Mesenchymal stem cell (in vitro differentiated cells and primary cell): ENCODE results near the gene CRADD.

Source experiments
- DNase-seq: peaks from one replicate; pipeline ENCODE4 v3.0.0-alpha.2; 2013
- H2AFZ ChIP-seq: one replicate; pipeline ENCODE4 v1.6.1; 2013; ENCODE audit warnings: low read depth, mild to moderate bottlenecking, control low read depth, inconsistent platforms, low read length, moderate library complexity
- H2AK5ac ChIP-seq: 2 replicates; pipeline ENCODE4 v1.6.1; 2013; ENCODE audit warnings: low read length, moderate library complexity, mild to moderate bottlenecking, inconsistent platforms; ENCODE audit not compliant: severe bottlenecking
- H2BK120ac ChIP-seq: one replicate; pipeline ENCODE4 v1.6.1; 2013; ENCODE audit warnings: low read depth, mild to moderate bottlenecking, inconsistent platforms, low read length, moderate library complexity
- H2BK12ac ChIP-seq, 2 experiments: one replicate each; pipeline ENCODE4 v1.6.1; 2013; ENCODE audit warnings: inconsistent platforms in 2 of 2, low read length in 2 of 2, mild to moderate bottlenecking in 2 of 2, moderate library complexity in 2 of 2, control low read depth in 1 of 2
- H2BK15ac ChIP-seq: one replicate; pipeline ENCODE4 v1.6.1; 2013; ENCODE audit warnings: mild to moderate bottlenecking, low read depth, inconsistent platforms; ENCODE audit not compliant: poor library complexity, severe bottlenecking
- H2BK5ac ChIP-seq: 2 replicates; pipeline ENCODE4 v1.6.1; 2013; ENCODE audit warnings: low read depth, mild to moderate bottlenecking, low read length, control low read depth, inconsistent platforms; ENCODE audit not compliant: poor library complexity, severe bottlenecking
- H3K14ac ChIP-seq, 2 experiments: one replicate each; pipeline ENCODE4 v1.6.1; 2013; ENCODE audit warnings: inconsistent platforms in 2 of 2, low read length in 2 of 2, control low read depth in 1 of 2, mild to moderate bottlenecking in 1 of 2, moderate library complexity in 1 of 2
- H3K18ac ChIP-seq, 2 experiments: one replicate each; pipeline ENCODE4 v1.6.1; 2013; ENCODE audit warnings: inconsistent platforms in 2 of 2, low read length in 2 of 2, control low read depth in 1 of 2, low read depth in 1 of 2, mild to moderate bottlenecking in 1 of 2
- H3K23ac ChIP-seq, 2 experiments: one replicate each; pipeline ENCODE4 v1.6.1; 2013; ENCODE audit warnings: inconsistent platforms in 2 of 2, low read length in 2 of 2, mild to moderate bottlenecking in 2 of 2, moderate library complexity in 2 of 2, control low read depth in 1 of 2
- H3K27ac ChIP-seq: 2 replicates; pipeline ENCODE4 v1.5.1; 2013; ENCODE audit warnings: mild to moderate bottlenecking, moderate library complexity, low read length, control low read depth, inconsistent platforms; ENCODE audit not compliant: poor library complexity, severe bottlenecking
- H3K27me3 ChIP-seq, 2 experiments: 2 replicates each; pipeline versions ENCODE4 v1.6.1 to v1.7.0; 2013; ENCODE audit warnings: low read length in 2 of 2, mild to moderate bottlenecking in 2 of 2, moderate library complexity in 2 of 2, control low read depth in 1 of 2, inconsistent platforms in 1 of 2; ENCODE audit not compliant: control insufficient read depth in 1 of 2, insufficient read depth in 1 of 2
- H3K36me3 ChIP-seq, 2 experiments: 2 replicates each; pipeline versions ENCODE4 v1.6.1 to v1.7.0; 2013; ENCODE audit warnings: low read length in 2 of 2, control low read depth in 1 of 2, inconsistent platforms in 1 of 2, low read depth in 1 of 2, mild to moderate bottlenecking in 1 of 2; ENCODE audit not compliant: insufficient read depth in 2 of 2, control insufficient read depth in 1 of 2
- H3K4ac ChIP-seq, 2 experiments: one replicate each; pipeline ENCODE4 v1.6.1; 2013; ENCODE audit warnings: inconsistent platforms in 2 of 2, low read length in 2 of 2, mild to moderate bottlenecking in 2 of 2, moderate library complexity in 2 of 2, control low read depth in 1 of 2, low read depth in 1 of 2
- H3K4me1 ChIP-seq: 2 replicates; pipeline ENCODE4 v1.6.1; 2013; ENCODE audit warnings: low read depth, low read length, control low read depth; ENCODE audit not compliant: control insufficient read depth, insufficient read depth
- H3K4me2 ChIP-seq: 2 replicates; pipeline ENCODE4 v1.6.1; 2013; ENCODE audit warnings: low read length, mild to moderate bottlenecking, inconsistent platforms; ENCODE audit not compliant: poor library complexity, severe bottlenecking
- H3K4me3 ChIP-seq, 2 experiments: 2 replicates each; pipeline versions ENCODE4 v1.5.1 to v1.7.0; 2013; ENCODE audit warnings: low read length in 2 of 2, mild to moderate bottlenecking in 2 of 2, control low read depth in 1 of 2, low read depth in 1 of 2; ENCODE audit not compliant: insufficient read depth in 1 of 2
- H3K79me1 ChIP-seq: replicated peaks from 2 replicates; pipeline ENCODE4 v1.6.1; 2013; ENCODE audit warnings: mild to moderate bottlenecking, control low read depth, low read length, inconsistent platforms; ENCODE audit not compliant: poor library complexity, severe bottlenecking
- H3K9ac ChIP-seq: 2 replicates; pipeline ENCODE4 v1.7.0; 2013; ENCODE audit warnings: mild to moderate bottlenecking, low read length, moderate library complexity
- H3K9me3 ChIP-seq: 2 replicates; pipeline ENCODE4 v1.7.0; 2013; ENCODE audit warnings: mild to moderate bottlenecking, low read length; ENCODE audit not compliant: control insufficient read depth
- H4K8ac ChIP-seq: one replicate; pipeline ENCODE4 v1.6.1; 2013; ENCODE audit warnings: inconsistent platforms, mild to moderate bottlenecking, low read length, moderate library complexity
- H4K91ac ChIP-seq: one replicate; pipeline ENCODE4 v1.6.1; 2013; ENCODE audit warnings: mild to moderate bottlenecking, low read length, inconsistent platforms
- WGBS: methylation state at CpG from one replicate; pipeline ENCODE4 v1.1.7; 2013; ENCODE audit warnings: mixed read lengths; 5-methylcytosine and 5-hydroxymethylcytosine counted together

The CRADD gene

DNA sequence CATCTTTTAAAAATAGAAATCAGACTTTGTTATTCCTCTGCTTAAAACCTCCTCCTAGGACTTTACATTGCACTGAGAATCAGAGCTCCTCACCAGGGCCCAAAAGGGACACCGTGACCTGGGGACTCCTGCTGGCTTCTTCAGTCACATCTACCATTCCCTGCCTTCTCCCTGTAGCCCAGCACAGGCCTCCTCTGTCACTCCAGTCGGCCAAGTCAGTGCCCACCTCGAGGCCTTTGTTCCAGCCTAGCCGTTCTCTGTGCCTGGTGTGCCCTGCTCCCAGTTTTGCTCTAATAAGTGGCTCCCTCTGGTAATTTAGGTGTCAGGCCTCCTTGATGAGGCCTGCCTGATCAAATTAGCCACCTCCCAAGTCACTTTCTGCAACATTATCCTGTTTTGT is 27.4 kb downstream of the CRADD start:
- Histone ChIP-seq H2BK15ac (no peak overlapping the region), H2AFZ (no peak overlapping the region), H3K4ac (no peak overlapping the region), H2BK120ac (no peak overlapping the region), H4K91ac (no peak overlapping the region), H2AK5ac (no peak overlapping the region), H3K18ac (no peak overlapping the region), H2BK12ac (no peak overlapping the region), H3K27ac (no peak overlapping the region), H4K8ac (no peak overlapping the region), H2BK5ac (no peak overlapping the region), H3K9ac (no peak overlapping the region), H3K4me2 (no peak overlapping the region), H3K14ac (no peak overlapping the region), H3K9me3 (peaks cover 5% of the 10 kb centered on the region), H3K4me3 (no peak overlapping the region), H3K79me1 (peaks cover 1% of the 10 kb centered on the region), H3K36me3 (no peaks in the 10 kb centered on the region), H3K4me1 (peaks cover 3% of the 10 kb centered on the region), H3K27me3 (no peaks in the 10 kb centered on the region), H3K23ac (no peak overlapping the region)
- DNase-seq = no peak
- WGBS = 93% methylated on average over 4 of the region's 4 CpGs

DNA sequence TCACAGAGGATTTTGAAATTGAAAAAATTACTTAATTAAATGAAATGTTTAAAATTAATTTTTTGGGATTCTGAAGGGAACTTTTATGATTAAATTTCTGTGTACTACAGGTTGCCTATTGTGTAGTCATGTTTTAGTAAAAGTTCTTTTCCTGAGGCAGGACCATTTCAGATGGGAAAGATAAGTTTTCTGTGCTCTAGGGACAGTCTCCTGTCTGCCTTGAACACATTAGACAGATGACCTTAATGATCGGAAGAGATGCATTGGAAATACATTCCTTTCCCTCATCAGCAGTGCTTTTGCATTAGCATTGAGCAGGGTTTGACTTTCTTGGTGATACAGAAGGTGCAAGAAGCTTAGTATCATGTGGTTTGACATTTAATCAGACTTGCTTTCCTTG is 28.1 kb downstream of the CRADD start:
- Histone ChIP-seq H3K4ac (no peak overlapping the region), H2AK5ac (no peak overlapping the region), H3K27ac (no peak overlapping the region), H4K91ac (no peak overlapping the region), H3K9ac (no peak overlapping the region), H3K14ac (no peak overlapping the region), H2BK120ac (no peak overlapping the region), H2BK15ac (no peak overlapping the region), H3K4me2 (no peak overlapping the region), H3K4me1 (peaks cover 3% of the 10 kb centered on the region), H2AFZ (no peak overlapping the region), H3K9me3 (peaks cover 11% of the 10 kb centered on the region), H3K27me3 (no peaks in the 10 kb centered on the region), H3K79me1 (peaks cover 1% of the 10 kb centered on the region), H4K8ac (no peak overlapping the region), H2BK12ac (no peak overlapping the region), H3K4me3 (no peak overlapping the region), H2BK5ac (no peak overlapping the region), H3K36me3 (no peaks in the 10 kb centered on the region), H3K18ac (no peak overlapping the region), H3K23ac (no peak overlapping the region)
- WGBS = 100% methylated on average over 1 of the region's 1 CpG
- DNase-seq = no peak

DNA sequence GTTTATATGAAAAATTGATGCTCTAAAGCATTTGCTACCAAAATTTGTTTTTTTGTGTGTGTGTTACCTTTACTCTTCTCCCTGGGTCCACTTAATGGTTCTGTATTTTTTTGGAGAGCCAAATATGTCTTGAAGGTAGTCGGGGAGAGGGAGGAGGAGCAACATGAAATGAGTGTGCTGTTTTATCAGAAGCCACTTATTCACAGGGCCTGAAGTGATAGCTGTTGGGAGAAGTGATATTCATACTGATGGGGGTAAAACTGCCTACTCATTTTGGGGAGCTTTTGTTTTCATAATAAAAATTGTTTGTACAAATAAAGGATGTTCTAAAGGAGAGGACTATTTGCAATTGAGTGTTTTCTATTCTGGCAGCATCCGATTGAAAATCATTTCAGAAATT is 29.2 kb downstream of the CRADD start:
- H4K91ac ChIP-seq = no peak overlapping the region
- no peak overlapping the region for H2BK120ac ChIP-seq
- no peak for DNase-seq
- no peak overlapping the region for H2AK5ac ChIP-seq
- no peaks in the 10 kb centered on the region for H3K27me3 ChIP-seq
- H3K4me3 ChIP-seq = no peak overlapping the region
- H3K23ac ChIP-seq = no peak overlapping the region
- H3K27ac ChIP-seq = no peak overlapping the region
- H2BK15ac ChIP-seq = no peak overlapping the region
- H3K4me2 ChIP-seq = no peak overlapping the region
- H3K9ac ChIP-seq = no peak overlapping the region
- peaks cover 1% of the 10 kb centered on the region for H3K79me1 ChIP-seq
- no peak overlapping the region for H2BK5ac ChIP-seq
- 82% methylated on average over 1 of the region's 2 CpGs for WGBS
- no peak overlapping the region for H2BK12ac ChIP-seq
- H2AFZ ChIP-seq = no peak overlapping the region
- no peak overlapping the region for H3K18ac ChIP-seq
- no peak overlapping the region for H3K4ac ChIP-seq
- peaks cover 11% of the 10 kb centered on the region for H3K9me3 ChIP-seq
- no peak overlapping the region for H4K8ac ChIP-seq
- H3K14ac ChIP-seq = no peak overlapping the region
- no peaks in the 10 kb centered on the region for H3K36me3 ChIP-seq
- H3K4me1 ChIP-seq = no peaks in the 10 kb centered on the region

DNA sequence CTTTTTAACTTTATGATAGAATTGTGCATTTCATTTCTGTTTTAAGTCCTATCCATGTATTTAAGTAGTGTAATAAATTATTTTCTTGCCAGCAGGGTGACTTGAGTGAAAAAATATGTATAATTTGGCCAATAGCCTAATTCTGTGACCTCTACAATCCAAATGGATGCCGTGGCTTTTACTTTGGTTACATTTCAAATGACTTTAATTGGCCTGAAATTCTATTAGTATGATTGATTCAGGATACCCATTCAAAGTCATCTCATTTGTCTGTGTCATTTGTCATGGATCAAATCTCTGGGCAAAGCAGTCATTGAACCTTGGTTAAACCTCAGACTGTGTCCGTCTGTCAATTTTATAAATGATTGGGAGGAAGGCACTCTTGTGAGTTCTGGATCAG is 29.6 kb downstream of the CRADD start:
- Histone ChIP-seq H3K27me3 (no peaks in the 10 kb centered on the region), H3K23ac (no peak overlapping the region), H3K36me3 (no peaks in the 10 kb centered on the region), H3K4me2 (no peak overlapping the region), H2BK120ac (no peak overlapping the region), H4K91ac (no peak overlapping the region), H3K9me3 (peaks cover 11% of the 10 kb centered on the region), H3K9ac (no peak overlapping the region), H3K14ac (no peak overlapping the region), H2BK5ac (no peak overlapping the region), H2BK15ac (no peak overlapping the region), H2BK12ac (no peak overlapping the region), H3K4me3 (no peak overlapping the region), H2AFZ (no peak overlapping the region), H2AK5ac (no peak overlapping the region), H3K27ac (no peak overlapping the region), H3K18ac (no peak overlapping the region), H4K8ac (no peak overlapping the region), H3K4me1 (no peaks in the 10 kb centered on the region), H3K79me1 (peaks cover 1% of the 10 kb centered on the region), H3K4ac (no peak overlapping the region)
- WGBS = 83% methylated on average over 1 of the region's 2 CpGs
- no peak for DNase-seq
